ENCODE data around the gene CEMIP. TPM values are rescaled to one million over a fixed set of nuclear protein-coding genes. Genes with fewer than 3 reads are reported as not detected.

CEMIP gene
- total and polyA plus RNA-seq, 2 of the 8 experiments (the other 6 are each of a cell fraction or from before 2014, with no cell fraction given), result 0.11 to 0.60 TPM

DNA sequence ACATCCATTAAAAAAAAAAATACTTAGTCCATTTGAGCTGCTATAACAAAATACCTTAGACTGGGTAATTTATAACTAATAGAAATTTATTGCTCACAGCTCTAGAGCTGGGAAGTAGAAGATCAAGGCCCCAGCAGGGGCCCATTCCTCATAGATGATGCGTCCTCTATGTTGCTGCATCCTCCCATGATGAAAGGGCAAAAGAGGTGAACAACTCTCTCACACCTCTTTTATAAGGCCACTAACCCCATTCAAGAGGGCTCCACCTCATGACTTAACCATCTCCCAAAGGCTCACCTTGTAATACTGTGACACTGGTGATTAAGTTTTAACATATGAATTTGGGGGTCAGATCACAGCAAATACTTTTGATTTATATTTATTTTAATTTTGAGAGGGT is 218.5 kb downstream of the CEMIP start (continued):
- TF ChIP-seq, protein P1, sequence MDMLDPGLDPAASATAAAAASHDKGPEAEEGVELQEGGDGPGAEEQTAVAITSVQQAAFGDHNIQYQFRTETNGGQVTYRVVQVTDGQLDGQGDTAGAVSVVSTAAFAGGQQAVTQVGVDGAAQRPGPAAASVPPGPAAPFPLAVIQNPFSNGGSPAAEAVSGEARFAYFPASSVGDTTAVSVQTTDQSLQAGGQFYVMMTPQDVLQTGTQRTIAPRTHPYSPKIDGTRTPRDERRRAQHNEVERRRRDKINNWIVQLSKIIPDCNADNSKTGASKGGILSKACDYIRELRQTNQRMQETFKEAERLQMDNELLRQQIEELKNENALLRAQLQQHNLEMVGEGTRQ (IDR thresholded peaks at IDR 0.05; ENCODE audit: low read length), result no peak
- TF ChIP-seq CTBP2 (IDR thresholded peaks at IDR 0.05; ENCODE audit: borderline replicate concordance, insufficient read depth, insufficient read length, low read length) (no peak), BCL11A (IDR thresholded peaks at IDR 0.05; ENCODE audit: low read depth in 2 of 2, low read length in 2 of 2) (no peak), CBX8 (IDR thresholded peaks at IDR 0.05; ENCODE audit: borderline replicate concordance, low read depth, low read length) (no peak), SIRT6 (IDR thresholded peaks at IDR 0.05; ENCODE audit: low read length) (no peak), SP1 (IDR thresholded peaks at IDR 0.05; ENCODE audit: low read depth, low read length) (no peak), BRCA1 (IDR thresholded peaks at IDR 0.05; ENCODE audit: low read depth, low read length) (no peak), RBBP5 (IDR thresholded peaks at IDR 0.05; ENCODE audit: borderline replicate concordance, low read depth, low read length) (no peak)
